ENCODE measurements around the gene SLC44A5.

- TF ChIP-seq, protein P1, sequence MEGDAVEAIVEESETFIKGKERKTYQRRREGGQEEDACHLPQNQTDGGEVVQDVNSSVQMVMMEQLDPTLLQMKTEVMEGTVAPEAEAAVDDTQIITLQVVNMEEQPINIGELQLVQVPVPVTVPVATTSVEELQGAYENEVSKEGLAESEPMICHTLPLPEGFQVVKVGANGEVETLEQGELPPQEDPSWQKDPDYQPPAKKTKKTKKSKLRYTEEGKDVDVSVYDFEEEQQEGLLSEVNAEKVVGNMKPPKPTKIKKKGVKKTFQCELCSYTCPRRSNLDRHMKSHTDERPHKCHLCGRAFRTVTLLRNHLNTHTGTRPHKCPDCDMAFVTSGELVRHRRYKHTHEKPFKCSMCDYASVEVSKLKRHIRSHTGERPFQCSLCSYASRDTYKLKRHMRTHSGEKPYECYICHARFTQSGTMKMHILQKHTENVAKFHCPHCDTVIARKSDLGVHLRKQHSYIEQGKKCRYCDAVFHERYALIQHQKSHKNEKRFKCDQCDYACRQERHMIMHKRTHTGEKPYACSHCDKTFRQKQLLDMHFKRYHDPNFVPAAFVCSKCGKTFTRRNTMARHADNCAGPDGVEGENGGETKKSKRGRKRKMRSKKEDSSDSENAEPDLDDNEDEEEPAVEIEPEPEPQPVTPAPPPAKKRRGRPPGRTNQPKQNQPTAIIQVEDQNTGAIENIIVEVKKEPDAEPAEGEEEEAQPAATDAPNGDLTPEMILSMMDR (IDR thresholded peaks at IDR 0.05; ENCODE audit: borderline replicate concordance, extremely low read depth, low read length, poor library complexity, severe bottlenecking), result no peak
- no peak for TF ChIP-seq EZH2 (IDR thresholded peaks at IDR 0.05; ENCODE audit: borderline replicate concordance, low read depth, low read length, severe bottlenecking)
These were observed 300.8 kb downstream of the SLC44A5 start for GRCh38 chr1:75310067-75310466.
